ENCODE measurements around the gene CHST12. TPM values are rescaled to one million over a fixed set of nuclear protein-coding genes. Genes with fewer than 3 reads are reported as not detected.
A peak's percentile ranks its signal among the peaks of the same experiment; 100 is the strongest.

CHST12 gene
- total RNA-seq, 1 experiment from 2014 or later: 19.3 TPM

GRCh38 chr7:2450198-2451107 lies 47.0 kb downstream of the CHST12 start:
- Histone ChIP-seq H3K56ac (ENCODE audit: insufficient read length, low read depth, low read length) (no peak overlapping the region), H3T11ph (ENCODE audit: low read length) (no peak overlapping the region), H4K91ac (ENCODE audit: insufficient read length, low read depth, low read length) (no peak overlapping the region), H3K79me2 (ENCODE audit: insufficient read depth, low read length) (no peaks in the 10 kb centered on the region), H3K23me2 (ENCODE audit: insufficient read length, low read depth, low read length, poor library complexity, severe bottlenecking) (no peaks in the 10 kb centered on the region), H4K5ac (ENCODE audit: insufficient read length, low read depth, low read length) (no peak overlapping the region), H2BK12ac (ENCODE audit: insufficient read length, low read depth, low read length) (no peak overlapping the region), H3K4ac (ENCODE audit: low read depth, low read length) (no peak overlapping the region), H2AFZ (ENCODE audit: low read length) (no peak overlapping the region), H3K9me3 (ENCODE audit: control insufficient read depth, low read depth, low read length) (no peaks in the 10 kb centered on the region), H3K4me2 (ENCODE audit: insufficient read depth, insufficient read length, low read length) (no peak overlapping the region), H2BK15ac (ENCODE audit: low read depth, low read length) (no peak overlapping the region), H3K4me1 (ENCODE audit: insufficient read depth, low read length) (no peaks in the 10 kb centered on the region), H3K9ac (ENCODE audit: extremely low read depth, insufficient read length, low read length) (no peak overlapping the region), H4K8ac (replicated peaks; ENCODE audit: insufficient read length, low read depth, low read length) (no peak overlapping the region), H4K20me1 (ENCODE audit: control insufficient read depth, insufficient read depth, insufficient read length) (no peaks in the 10 kb centered on the region), H2BK20ac (ENCODE audit: low read depth, low read length, poor library complexity, severe bottlenecking) (no peak overlapping the region), H3K18ac (ENCODE audit: insufficient read length, low read depth, low read length) (no peak overlapping the region), H2BK120ac (ENCODE audit: low read depth, low read length, poor library complexity, severe bottlenecking) (no peak overlapping the region), H2BK5ac (ENCODE audit: insufficient read length, low read length) (no peak overlapping the region), H2AK5ac (ENCODE audit: insufficient read length, low read length) (no peak overlapping the region), H3K14ac (ENCODE audit: insufficient read depth, low read length) (no peak overlapping the region), H3K23ac (ENCODE audit: insufficient read length, low read depth, low read length) (no peak overlapping the region), H3K27ac (ENCODE audit: insufficient read length, low read depth, low read length) (no peak overlapping the region), H3K79me1 (ENCODE audit: insufficient read depth, low read depth, low read length, poor library complexity, severe bottlenecking) (no peaks in the 10 kb centered on the region), H3K27me3 (ENCODE audit: insufficient read depth, low read length) (no peaks in the 10 kb centered on the region)
- Mint-ChIP-seq H3K4me1 (peaks cover 6% of the 10 kb centered on the region in 2 experiments), H3K27me3 (ENCODE audit: low read depth) (peaks cover 1% of the 10 kb centered on the region), H3K27ac (peak overlapping the region in 1 of 3 experiments; percentile 62; a peak in 1 of 7 replicates), H3K4me3 (no peak overlapping the region), H3K9me3 (no peaks in the 10 kb centered on the region; a peak in 1 of 5 replicates), H3K36me3 (ENCODE audit: insufficient read depth in 1 of 3, low read depth in 3 of 3) (no peaks in the 10 kb centered on the region)
- no peak for TF ChIP-seq CTCF (conservative IDR thresholded peaks at IDR 0.05)
- no peak for DNase-seq
- no CpG with 5 or more reads among the region's 32 CpGs for WGBS (ENCODE audit: extremely low coverage, insufficient read length, low lambda C conversion rate)

All from H9 (cell line).